ENCODE measurements around the gene F2. TPM values are rescaled to one million over a fixed set of nuclear protein-coding genes. Genes with fewer than 3 reads are reported as not detected.

F2 gene
- total and polyA plus RNA-seq, 4 donors = 631 to 1,505 (median 1,232) TPM

DNA sequence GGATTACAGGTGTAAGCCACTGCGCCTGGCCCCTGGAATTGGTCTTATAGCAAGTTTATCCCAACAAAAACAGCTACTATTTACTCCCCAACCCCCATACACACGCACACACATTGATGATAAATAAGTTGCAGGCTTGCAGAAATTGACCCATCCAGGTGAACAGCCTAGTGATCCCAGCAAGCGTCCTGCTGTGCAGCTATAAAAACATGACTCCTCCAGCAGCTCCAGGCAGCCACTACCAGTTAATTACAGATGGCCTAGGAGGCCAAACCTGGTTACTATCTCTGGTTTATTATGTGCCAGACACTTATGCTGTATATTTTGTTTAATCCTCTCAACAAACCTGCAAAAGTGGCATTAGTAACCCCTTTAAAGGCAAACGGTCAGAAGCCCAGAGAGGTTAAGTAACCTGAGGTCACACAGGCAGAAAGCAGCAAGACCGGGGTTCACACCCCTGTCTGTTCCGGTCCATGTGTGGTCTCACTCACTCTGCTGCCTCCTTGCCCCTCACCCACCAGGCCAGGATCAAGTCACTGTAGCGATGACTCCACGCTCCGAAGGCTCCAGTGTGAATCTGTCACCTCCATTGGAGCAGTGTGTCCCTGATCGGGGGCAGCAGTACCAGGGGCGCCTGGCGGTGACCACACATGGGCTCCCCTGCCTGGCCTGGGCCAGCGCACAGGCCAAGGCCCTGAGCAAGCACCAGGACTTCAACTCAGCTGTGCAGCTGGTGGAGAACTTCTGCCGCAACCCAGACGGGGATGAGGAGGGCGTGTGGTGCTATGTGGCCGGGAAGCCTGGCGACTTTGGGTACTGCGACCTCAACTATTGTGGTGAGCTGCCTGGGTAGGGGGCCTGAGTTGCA is 6.6 kb downstream of the F2 start:
- Histone ChIP-seq H3K9me3 (ENCODE audit: control insufficient read depth in 4 of 4, low read length in 3 of 4) (no peaks in the 10 kb centered on the region), H3K27ac (ENCODE audit: low read depth in 1 of 2, low read length in 2 of 2) (no peak overlapping the region), H3K4me3 (ENCODE audit: low read depth in 1 of 3, low read length in 3 of 3) (no peak overlapping the region), H3K36me3 (ENCODE audit: control insufficient read depth in 4 of 4, insufficient read depth in 3 of 4, low read depth in 1 of 4, low read length in 3 of 4) (peaks cover 15 to 50% (median 42%) of the 10 kb centered on the region in 4 donors), H3K4me1 (ENCODE audit: control insufficient read depth in 4 of 4, insufficient read depth in 4 of 4, low read length in 3 of 4) (peaks cover 9 to 63% (median 37%) of the 10 kb centered on the region in 4 donors), H3K27me3 (ENCODE audit: control insufficient read depth in 4 of 4, insufficient read depth in 4 of 4, low read length in 3 of 4) (no peaks in the 10 kb centered on the region), H3K9ac (ENCODE audit: low read depth in 1 of 2, low read length in 2 of 2) (no peak overlapping the region)
- TF ChIP-seq SP1 (IDR thresholded peaks at IDR 0.05) (no peak), JUND (IDR thresholded peaks at IDR 0.05) (no peak), HNF4G (IDR thresholded peaks at IDR 0.05) (no peak), RAD21 (IDR thresholded peaks at IDR 0.05) (no peak), YY1 (IDR thresholded peaks at IDR 0.05) (no peak), ZBTB33 (IDR thresholded peaks at IDR 0.05) (no peak), GABPA (IDR thresholded peaks at IDR 0.05 in 1 of 2, conservative IDR thresholded peaks at IDR 0.05 in 1 of 2) (no peak), HNF4A (conservative IDR thresholded peaks at IDR 0.05) (no peak), ATF3 (IDR thresholded peaks at IDR 0.05) (no peak), FOXA2 (IDR thresholded peaks at IDR 0.05) (no peak), NR2F2 (IDR thresholded peaks at IDR 0.05) (no peak), MAX (IDR thresholded peaks at IDR 0.05) (no peak), REST (IDR thresholded peaks at IDR 0.05) (no peak), FOXA1 (IDR thresholded peaks at IDR 0.05) (no peak), RXRA (IDR thresholded peaks at IDR 0.05) (no peak)
- TF ChIP-seq, protein P1, sequence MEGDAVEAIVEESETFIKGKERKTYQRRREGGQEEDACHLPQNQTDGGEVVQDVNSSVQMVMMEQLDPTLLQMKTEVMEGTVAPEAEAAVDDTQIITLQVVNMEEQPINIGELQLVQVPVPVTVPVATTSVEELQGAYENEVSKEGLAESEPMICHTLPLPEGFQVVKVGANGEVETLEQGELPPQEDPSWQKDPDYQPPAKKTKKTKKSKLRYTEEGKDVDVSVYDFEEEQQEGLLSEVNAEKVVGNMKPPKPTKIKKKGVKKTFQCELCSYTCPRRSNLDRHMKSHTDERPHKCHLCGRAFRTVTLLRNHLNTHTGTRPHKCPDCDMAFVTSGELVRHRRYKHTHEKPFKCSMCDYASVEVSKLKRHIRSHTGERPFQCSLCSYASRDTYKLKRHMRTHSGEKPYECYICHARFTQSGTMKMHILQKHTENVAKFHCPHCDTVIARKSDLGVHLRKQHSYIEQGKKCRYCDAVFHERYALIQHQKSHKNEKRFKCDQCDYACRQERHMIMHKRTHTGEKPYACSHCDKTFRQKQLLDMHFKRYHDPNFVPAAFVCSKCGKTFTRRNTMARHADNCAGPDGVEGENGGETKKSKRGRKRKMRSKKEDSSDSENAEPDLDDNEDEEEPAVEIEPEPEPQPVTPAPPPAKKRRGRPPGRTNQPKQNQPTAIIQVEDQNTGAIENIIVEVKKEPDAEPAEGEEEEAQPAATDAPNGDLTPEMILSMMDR (IDR thresholded peaks at IDR 0.05; ENCODE audit: low read depth, low read length, missing input control) = no peak
- WGBS = 88% methylated on average over 19 of the region's 19 CpGs
- no peak for DNase-seq (ENCODE audit: low spot score)

Data from liver (tissue), 9 donors.